Adipocyte (in vitro differentiated cells): Measurements from ENCODE around the gene ADAMTSL3.
A peak's percentile ranks its signal among the peaks of the same experiment; 100 is the strongest.

ENCODE experiments used
- DNase-seq: peaks from one replicate; pipeline ENCODE4 v3.0.0-alpha.2; 2015; ENCODE audit warnings: low read depth
- H3K27me3 ChIP-seq: replicated peaks from 2 replicates; pipeline ENCODE4 v1.7.0; 2013; ENCODE audit warnings: mild to moderate bottlenecking, low read length, moderate library complexity; ENCODE audit not compliant: control insufficient read depth, insufficient read depth
- H3K36me3 ChIP-seq: 2 replicates; pipeline ENCODE4 v1.7.0; 2013; ENCODE audit warnings: low read length, mild to moderate bottlenecking, moderate library complexity; ENCODE audit not compliant: control insufficient read depth, insufficient read depth, severe bottlenecking
- H3K4me1 ChIP-seq: 2 replicates; pipeline ENCODE4 v1.7.0; 2013; ENCODE audit warnings: mild to moderate bottlenecking, low read length, moderate library complexity; ENCODE audit not compliant: control insufficient read depth, insufficient read depth
- H3K4me3 ChIP-seq: 2 replicates; pipeline ENCODE4 v1.7.0; 2013; ENCODE audit warnings: mild to moderate bottlenecking, low read length, moderate library complexity
- H3K9ac ChIP-seq: 2 replicates; pipeline ENCODE4 v1.7.0; 2013; ENCODE audit warnings: mild to moderate bottlenecking, low read length, moderate library complexity
- H3K9me3 ChIP-seq: 2 replicates; pipeline ENCODE4 v1.7.0; 2013; ENCODE audit warnings: mild to moderate bottlenecking, low read length, moderate library complexity; ENCODE audit not compliant: control insufficient read depth

The ADAMTSL3 gene

DNA sequence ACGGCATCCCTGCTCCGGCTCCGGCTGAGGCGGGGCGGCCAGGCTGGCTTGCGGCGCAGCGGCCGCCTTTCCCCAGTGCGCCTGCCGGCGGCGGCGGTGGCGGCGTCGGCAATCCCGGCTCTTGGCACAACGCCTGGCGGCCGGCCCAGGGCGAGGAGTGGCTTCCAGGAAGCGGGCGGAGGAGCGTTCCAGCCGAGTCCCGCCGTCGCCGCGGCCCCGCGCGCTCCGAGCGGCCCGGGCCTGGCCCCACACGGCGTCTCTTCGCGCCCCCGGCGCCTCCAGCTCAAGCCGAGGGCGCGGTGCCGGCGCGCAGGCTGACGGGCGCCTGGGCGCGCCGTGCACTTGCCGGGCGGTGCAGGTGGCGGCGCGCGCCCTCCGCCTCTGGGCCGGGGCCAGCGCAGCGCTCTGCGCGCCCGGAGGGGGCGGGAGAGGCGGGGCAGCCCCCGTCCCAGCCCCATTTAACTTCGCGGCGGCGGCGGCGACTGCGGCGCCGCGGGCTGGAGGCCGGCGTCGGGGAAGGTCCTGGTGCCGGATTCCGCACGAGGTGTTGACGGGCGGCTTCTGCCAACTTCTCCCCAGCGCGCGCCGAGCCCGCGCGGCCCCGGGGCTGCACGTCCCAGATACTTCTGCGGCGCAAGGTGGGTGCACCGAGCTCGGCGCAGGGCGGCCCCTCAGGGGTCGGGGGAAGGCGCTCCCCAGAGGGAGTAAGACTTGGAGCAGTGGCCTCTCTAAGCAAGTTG, at the start of gene ADAMTSL3:
TSS of gene ADAMTSL3 (plus strand) at position 485 of the 740 bp plus-strand sequence. CDS start 1,639 bp downstream, outside the sequence.
- DNase-seq: peak; percentile 11
- peak within 1 kb of the TSS; percentile 13 for H3K9ac ChIP-seq
- H3K36me3 ChIP-seq: no peaks in the 10 kb centered on the region
- H3K4me3 ChIP-seq: peak within 1 kb of the TSS; percentile 47
- peaks cover 9% of the 10 kb centered on the region for H3K4me1 ChIP-seq
- peaks cover 37% of the 10 kb centered on the region for H3K27me3 ChIP-seq
- H3K9me3 ChIP-seq: peaks cover 7% of the 10 kb centered on the region

- no peak for DNase-seq
Measured at GRCh38 chr15:83604549-83604948, 49.4 kb upstream of the ADAMTSL3 start.

DNA sequence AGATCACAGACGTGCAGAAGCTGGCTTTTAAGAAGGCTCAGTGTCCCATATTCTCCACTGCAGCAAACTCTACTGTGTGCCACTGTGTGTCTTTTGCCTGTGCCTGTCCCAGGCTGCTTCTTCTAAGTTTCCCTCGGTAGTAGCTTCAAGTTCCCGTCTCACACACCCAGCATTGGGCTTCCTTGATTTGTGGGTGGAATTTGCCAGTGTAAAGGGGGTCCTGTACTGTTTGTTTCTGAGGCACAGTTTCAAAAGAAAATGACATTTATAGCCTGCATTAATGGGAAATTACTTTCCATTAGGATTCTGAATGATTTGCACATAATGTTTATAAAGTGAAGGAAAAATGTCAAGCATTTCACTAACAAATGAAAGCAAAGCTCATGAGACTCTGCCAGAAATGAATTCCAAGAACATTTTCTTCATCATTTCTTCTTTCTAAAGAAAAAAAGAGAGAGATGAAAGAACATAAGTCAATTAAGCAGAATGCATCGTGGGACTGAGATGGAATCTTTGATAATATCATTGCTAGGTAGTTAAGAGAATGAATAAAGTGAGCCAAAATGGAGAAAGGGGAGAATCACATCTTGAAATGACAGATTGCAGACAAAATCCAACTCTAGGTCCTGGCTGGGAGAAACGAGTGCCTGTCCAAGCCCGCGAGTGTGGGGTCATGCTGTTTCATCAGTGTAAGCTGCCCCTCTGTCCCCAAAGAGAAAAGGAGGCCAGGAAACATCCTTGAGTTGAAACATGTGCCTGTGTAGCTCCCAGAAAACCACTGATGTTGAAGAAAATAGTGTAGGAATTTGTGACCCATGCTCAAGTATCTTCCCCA, 48.6 kb upstream of the ADAMTSL3 start:
- DNase-seq: no peak
- Histone ChIP-seq H3K4me1 (peaks cover 14% of the 10 kb centered on the region), H3K9me3 (no peaks in the 10 kb centered on the region), H3K9ac (peak overlapping the region; percentile 9), H3K27me3 (peaks cover 10% of the 10 kb centered on the region), H3K36me3 (no peaks in the 10 kb centered on the region), H3K4me3 (peak overlapping the region; percentile 52)

More at GRCh38 chr15:83604549-83604948, 49.4 kb upstream of the ADAMTSL3 start:
- Histone ChIP-seq H3K9ac (no peak overlapping the region), H3K4me1 (peaks cover 14% of the 10 kb centered on the region), H3K27me3 (peaks cover 7% of the 10 kb centered on the region), H3K36me3 (no peaks in the 10 kb centered on the region), H3K4me3 (no peak overlapping the region), H3K9me3 (peaks cover 3% of the 10 kb centered on the region)

DNA sequence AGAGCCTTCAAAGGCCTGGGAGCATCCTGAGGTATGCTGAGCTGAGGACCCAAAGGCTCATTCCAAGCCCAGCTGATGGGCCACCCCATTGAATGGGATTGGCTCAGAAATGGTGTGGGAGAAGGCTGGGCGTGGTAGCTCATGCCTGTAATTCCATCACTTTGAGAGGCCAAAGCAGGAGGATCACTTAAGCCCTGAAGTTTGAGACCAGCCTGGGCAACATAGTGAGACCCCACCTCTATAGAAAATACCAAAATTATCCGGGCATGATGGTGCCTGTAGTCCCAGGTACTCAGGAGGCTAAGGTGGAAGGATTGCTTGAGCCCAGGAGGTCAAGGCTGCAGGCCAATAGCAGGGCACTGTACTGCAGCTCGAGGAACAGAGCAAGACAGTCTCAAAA, 43.8 kb upstream of the ADAMTSL3 start:
- Histone ChIP-seq H3K36me3 (no peaks in the 10 kb centered on the region), H3K4me1 (peaks cover 7% of the 10 kb centered on the region), H3K9ac (no peak overlapping the region), H3K4me3 (no peak overlapping the region), H3K9me3 (no peaks in the 10 kb centered on the region), H3K27me3 (peaks cover 12% of the 10 kb centered on the region)
- DNase-seq: no peak

GRCh38 chr15:83610901-83611685, 42.8 kb upstream of the ADAMTSL3 start:
- no peak for DNase-seq
- Histone ChIP-seq H3K27me3 (peaks cover 12% of the 10 kb centered on the region), H3K9me3 (no peaks in the 10 kb centered on the region)

DNA sequence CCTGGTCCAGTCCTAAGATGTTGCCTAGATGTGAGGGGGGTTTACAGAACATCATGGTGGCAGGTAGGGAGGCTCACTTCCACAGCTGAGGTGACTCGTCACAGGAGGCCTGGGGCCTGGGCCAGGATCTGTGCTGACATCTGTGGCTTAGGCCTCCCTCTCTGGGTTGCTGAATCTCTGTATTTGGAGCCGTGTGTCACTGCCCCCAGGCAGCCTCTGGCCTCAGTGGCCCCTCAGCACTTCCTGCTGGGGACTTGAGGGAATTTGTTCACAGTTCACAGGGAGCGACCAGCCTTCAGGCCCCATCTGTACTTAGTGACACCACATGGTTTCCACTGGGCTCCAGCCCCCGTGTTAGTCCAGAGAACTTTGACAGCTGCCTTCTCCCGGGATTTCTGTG, 41.7 kb upstream of the ADAMTSL3 start:
- H3K27me3 ChIP-seq: peaks cover 12% of the 10 kb centered on the region
- H3K4me3 ChIP-seq: no peak overlapping the region
- H3K9ac ChIP-seq: no peak overlapping the region
- no peaks in the 10 kb centered on the region for H3K4me1 ChIP-seq
- H3K9me3 ChIP-seq: no peaks in the 10 kb centered on the region
- DNase-seq: no peak
- H3K36me3 ChIP-seq: no peaks in the 10 kb centered on the region

More at GRCh38 chr15:83610901-83611685, 42.8 kb upstream of the ADAMTSL3 start:
- Histone ChIP-seq H3K9ac (no peak overlapping the region), H3K4me3 (no peak overlapping the region), H3K4me1 (no peaks in the 10 kb centered on the region), H3K36me3 (no peaks in the 10 kb centered on the region)

DNA sequence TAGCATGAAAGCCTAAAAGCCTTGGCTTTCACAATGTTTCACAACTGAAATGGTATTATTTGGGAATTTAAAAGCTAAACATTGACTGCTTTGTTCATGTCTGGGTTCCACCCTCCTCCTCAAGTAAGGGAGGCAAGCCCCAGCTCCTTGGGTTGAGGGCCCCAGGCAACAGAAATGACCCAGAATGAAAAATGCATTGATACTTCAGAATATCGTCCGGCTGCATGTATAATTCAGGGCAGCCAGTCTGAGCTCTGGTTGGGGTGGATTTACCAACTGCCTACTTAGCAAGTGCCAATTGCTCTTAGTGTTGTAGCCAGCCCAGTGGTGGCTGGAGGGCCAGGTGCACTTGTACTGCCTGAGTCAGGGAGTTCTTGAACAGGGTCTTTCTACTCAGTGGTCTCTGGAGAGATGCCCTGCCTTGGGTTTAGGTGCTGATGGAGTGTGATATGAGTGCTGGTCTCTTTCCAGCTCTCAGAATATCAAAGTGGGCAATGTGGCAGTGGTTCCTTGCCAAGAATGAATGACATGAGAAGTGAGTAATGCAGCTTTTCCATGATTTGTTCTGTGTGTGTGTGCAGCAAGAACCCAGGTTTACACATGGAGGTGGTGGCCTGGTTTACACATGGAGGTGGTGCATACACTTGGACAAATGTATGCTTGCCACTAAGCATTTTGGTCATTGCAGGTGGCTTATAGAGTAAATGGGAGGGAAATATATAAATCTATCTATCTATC, 40.9 kb upstream of the ADAMTSL3 start:
- no peaks in the 10 kb centered on the region for H3K36me3 ChIP-seq
- no peaks in the 10 kb centered on the region for H3K9me3 ChIP-seq
- no peak for DNase-seq
- H3K9ac ChIP-seq: no peak overlapping the region
- peaks cover 12% of the 10 kb centered on the region for H3K27me3 ChIP-seq
- H3K4me1 ChIP-seq: no peaks in the 10 kb centered on the region
- H3K4me3 ChIP-seq: no peak overlapping the region

GRCh38 chr15:83613714-83614113, 40.2 kb upstream of the ADAMTSL3 start:
- H3K4me1 ChIP-seq: no peaks in the 10 kb centered on the region
- no peak overlapping the region for H3K4me3 ChIP-seq
- no peaks in the 10 kb centered on the region for H3K36me3 ChIP-seq
- H3K9me3 ChIP-seq: no peaks in the 10 kb centered on the region
- peaks cover 12% of the 10 kb centered on the region for H3K27me3 ChIP-seq
- no peak overlapping the region for H3K9ac ChIP-seq
- DNase-seq: no peak

GRCh38 chr15:83616840-83617239, 37.1 kb upstream of the ADAMTSL3 start:
- no peak overlapping the region for H3K4me3 ChIP-seq
- H3K36me3 ChIP-seq: no peaks in the 10 kb centered on the region
- H3K4me1 ChIP-seq: no peaks in the 10 kb centered on the region
- peaks cover 7% of the 10 kb centered on the region for H3K27me3 ChIP-seq
- H3K9me3 ChIP-seq: peaks cover 12% of the 10 kb centered on the region
- no peak for DNase-seq
- H3K9ac ChIP-seq: no peak overlapping the region

DNA sequence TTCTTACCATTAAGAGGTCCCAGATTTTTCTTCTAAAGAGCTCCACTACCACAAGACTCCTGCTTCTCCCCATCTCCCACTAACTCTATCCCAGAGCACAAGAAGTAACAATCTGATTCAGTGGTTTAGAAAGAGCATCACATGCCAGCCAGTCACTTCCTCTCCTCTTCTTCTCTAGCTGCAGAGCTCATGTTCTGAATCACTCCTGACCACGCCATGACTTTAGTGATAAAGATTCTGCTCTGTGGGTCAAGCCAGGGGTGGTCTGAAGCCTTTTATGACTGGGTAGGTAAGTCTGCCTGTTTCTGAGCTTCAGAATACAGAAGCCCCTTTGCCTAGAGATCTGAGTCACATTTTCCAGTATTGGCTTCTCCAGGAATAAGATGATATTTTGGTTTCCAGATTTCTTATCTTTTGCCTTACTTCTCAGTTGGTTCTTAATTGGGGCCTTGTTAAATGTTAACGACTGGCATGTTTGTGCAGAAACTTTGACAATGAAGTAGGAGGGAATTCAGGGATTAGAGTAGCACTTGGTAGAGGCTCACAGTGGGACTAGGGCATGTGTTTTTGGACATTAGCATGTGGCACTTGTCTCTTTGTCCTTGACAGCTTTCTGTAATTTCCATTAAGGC, 27.6 kb upstream of the ADAMTSL3 start:
- DNase-seq: no peak
- H3K4me1 ChIP-seq: no peaks in the 10 kb centered on the region

More for the DNA sequence above, 27.6 kb upstream of the ADAMTSL3 start:
- H3K27me3 ChIP-seq: no peaks in the 10 kb centered on the region
- H3K9me3 ChIP-seq: no peaks in the 10 kb centered on the region
- no peaks in the 10 kb centered on the region for H3K36me3 ChIP-seq
- no peak overlapping the region for H3K4me3 ChIP-seq
- H3K9ac ChIP-seq: no peak overlapping the region
